Sciatic nerve (tissue), 2 donors: ENCODE data around the gene SLC38A8. TPM values are rescaled to one million over a fixed set of nuclear protein-coding genes. Genes with fewer than 3 reads are reported as not detected.

Experiments used
- ATAC-seq: fragments of 200-7000 bp; cut with Tn5 transposase; one replicate; pipeline ENCODE4 v1.9.1; 2020; ENCODE audit warnings: mild to moderate bottlenecking, moderate library complexity
- DNase-seq: peaks from one replicate; pipeline ENCODE4 v3.0.0-alpha.2; 2020; ENCODE audit warnings: low spot score
- intact Hi-C: fragments of 100-400 bp; cut with DNase I; formaldehyde crosslinking; loops from one replicate; pipeline ENCODE4 v1.14.2; 2022
- total RNA-seq: library from RNA; stranded (reverse); fragmentation: NEBNext Ultra II Directional; extraction: Animal tissue kit (Norgen Biotek cat#: 25700); gene quantifications from one replicate; pipeline ENCODE4 v1.2.1, GENCODE V29; 2021
- donor health status: DM: no; HTN: no; CAD: no.
- donor health status: DM: no; HTN: no; CAD: no.

The SLC38A8 gene
- total RNA-seq, 1 donor from 2014 or later = not detected

DNA sequence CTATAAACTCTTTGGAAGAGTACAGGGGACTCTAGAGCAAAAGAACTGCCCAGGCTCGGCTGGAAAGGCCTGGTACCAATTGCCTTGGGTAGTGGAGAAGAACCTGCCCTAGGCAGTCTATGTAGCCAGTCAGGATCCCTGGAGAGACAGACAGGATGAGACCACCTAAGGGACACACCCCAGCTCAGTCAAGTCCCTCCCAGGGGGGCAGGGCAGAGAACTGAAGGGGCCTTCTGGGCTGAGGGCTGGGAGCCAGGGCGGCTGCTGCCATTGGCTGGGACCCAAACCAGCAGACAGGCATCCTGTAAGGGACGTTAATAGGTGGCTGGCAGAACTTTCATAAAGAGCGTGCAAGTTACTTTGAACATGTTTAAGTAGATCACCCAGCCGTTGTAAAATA is 12.8 kb upstream of the SLC38A8 start:
- ATAC-seq = peak; percentile 49
- peak; percentile 52 for DNase-seq
- intact Hi-C loops = no loop called here

DNA sequence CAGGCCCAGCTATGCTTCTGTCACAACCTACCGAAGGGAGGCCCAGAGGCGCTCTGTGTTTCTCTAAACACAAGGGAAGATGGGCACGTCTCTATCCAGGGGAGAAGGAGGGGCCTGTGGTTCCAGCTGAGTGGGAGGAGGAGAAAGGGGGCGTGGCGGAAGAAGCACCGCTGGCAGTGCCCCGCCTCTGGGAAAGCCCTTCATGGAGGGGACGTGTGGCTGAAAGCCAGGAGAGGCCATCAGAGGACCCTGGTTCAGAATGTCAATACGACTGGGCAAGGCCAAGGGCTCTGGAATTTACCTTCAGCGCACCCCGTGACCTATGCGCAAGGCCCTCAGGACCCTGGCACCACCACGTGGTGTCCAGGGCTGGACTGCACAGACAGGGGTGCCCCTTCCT is 12.3 kb upstream of the SLC38A8 start:
- DNase-seq = peak; percentile 37
- intact Hi-C loops = loop anchor here (5.0 kb wide), 1 partner anchor 88 kb away; the partner anchor contains the start of gene NECAB2
- peak; percentile 42 for ATAC-seq

DNA sequence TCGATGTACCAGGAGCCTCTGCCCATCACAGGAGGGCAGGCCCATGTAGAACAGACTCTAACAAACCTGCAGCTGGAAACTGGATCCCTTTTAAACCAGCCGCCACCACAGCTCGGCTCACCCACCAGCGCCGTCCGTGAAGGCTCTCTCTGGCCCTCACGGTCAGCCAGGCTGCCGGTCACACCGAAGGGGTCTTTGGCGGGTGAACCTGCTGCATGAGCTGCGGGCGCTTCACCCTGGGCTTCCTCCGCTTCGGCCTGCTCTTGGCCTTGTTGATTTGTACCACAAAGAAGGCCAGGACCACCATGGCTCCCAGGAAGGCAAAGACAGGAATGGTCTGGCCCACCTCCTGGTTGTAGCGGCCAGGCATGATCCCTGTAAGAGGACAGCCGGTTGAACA is 11.7 kb upstream of the SLC38A8 start:
- intact Hi-C loops = loop anchor here (5.0 kb wide), 1 partner anchor 87 kb away; the partner anchor contains the start of gene NECAB2
- no peak for ATAC-seq
- peak; percentile 47 for DNase-seq

DNA sequence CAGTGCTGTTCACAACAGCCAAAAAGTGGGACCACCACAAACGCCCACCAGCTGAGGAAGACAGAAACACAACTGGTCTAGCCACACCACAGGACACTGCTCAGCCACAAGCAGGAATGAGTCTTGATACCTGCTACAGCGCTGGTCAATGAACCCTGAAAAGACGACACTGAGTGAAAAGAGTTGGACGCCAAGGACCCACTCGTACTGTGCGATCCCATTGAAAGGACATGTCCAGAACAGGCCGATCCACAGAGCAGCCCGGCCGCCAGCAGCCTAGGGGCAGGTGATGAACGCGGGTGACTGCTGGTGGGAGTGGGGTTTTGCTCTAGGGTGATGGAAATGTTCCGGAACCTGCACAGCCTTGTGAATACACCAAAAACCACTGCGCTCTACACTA is 10.6 kb upstream of the SLC38A8 start:
- ATAC-seq = no peak
- intact Hi-C loops = loop anchor here (5.0 kb wide), 1 partner anchor 86 kb away; the partner anchor contains the start of gene NECAB2
- DNase-seq = peak; percentile 51

DNA sequence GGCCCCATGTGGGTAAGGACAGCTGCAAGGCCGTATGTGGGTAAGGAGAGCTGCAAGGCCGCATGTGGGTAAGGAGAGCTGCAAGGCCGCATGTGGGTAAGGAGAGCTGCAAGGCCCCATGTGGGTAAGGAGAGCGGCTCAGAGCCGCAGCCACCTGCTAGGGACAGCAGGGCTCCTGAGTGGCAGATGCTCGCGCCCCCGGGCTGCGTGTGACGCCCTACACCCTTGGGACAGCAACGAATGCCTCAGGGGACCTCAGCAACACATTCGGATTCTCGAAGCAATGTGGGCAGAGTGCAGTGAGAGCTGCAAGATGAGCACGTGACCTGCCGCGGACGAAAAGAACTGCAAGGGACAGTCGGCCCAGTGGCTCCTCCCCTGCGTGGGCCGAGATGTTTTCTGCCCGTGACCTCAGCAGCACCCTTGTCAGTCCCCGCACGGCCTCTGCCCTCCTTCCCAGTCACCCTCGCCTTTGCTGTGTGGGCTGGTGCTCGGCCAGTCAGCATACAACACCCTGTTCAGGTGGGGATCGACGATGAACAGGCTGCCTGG is 9.6 kb upstream of the SLC38A8 start:
- no peak for ATAC-seq
- intact Hi-C loops = loop anchor here (5.0 kb wide), 1 partner anchor 85 kb away; the partner anchor contains the start of gene NECAB2
- DNase-seq = peak; percentile 45

DNA sequence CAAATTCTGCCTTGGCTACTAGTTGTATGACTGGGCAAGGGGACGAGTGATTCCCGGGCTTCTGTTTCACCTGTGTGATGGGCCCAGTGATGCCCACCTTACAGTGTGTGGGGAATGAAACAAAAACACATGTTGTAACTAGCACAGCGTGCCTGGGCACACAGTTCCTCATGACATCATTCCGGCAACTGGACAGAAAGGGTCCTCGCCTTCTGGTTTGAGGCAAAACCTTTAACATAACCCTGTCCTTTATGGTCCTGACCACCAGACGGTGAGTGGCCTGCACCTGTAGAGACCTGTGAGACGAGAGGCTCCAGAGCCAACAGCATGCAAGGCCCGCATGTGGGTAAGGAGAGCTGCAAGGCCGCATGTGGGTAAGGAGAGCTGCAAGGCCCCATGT is 7.7 kb upstream of the SLC38A8 start:
- intact Hi-C loops = loop anchor here (5.0 kb wide), 1 partner anchor 83 kb away; the partner anchor contains the start of gene NECAB2
- ATAC-seq = no peak
- no peak for DNase-seq

DNA sequence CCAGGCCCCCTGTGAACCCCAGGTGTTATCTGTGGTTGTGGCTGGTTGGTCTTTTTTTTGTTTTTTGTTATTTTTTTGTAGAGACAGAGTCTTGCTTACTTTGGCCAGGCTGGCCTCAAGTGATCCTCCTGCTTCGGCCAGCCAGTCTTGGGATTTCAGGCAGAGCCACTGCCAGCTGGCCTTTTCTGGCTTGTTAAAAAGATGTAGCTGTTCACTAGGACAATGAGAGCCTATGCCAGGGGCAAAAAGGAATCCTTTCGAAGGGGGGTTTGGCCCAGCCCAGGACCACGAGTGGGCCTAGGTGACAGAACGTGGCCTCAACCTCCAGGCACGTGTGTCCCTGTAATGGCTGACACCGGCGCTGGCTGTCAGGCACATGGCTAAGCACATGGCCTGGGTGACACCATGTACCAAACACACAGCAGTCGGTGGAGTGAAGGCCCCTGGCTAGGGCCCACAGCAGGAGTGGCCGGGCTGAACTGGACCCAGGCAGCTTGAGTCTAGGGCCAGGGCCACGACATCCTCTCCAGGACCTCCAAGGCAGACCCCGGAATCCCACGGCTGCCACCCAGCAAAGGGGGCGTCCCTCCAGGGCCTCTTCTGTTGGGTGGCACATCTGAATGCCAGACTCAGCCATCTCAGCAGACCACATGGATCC is 6.9 kb upstream of the SLC38A8 start:
- no peak for DNase-seq
- intact Hi-C loops = loop anchor here (5.0 kb wide), 1 partner anchor 82 kb away; the partner anchor contains the start of gene NECAB2
- ATAC-seq = peak; percentile 68

- DNase-seq (no peak), ATAC-seq (no peak)
- intact Hi-C loops = no loop called here
These were observed 6.3 kb upstream of the SLC38A8 start for GRCh38 chr16:84048871-84049270.

DNA sequence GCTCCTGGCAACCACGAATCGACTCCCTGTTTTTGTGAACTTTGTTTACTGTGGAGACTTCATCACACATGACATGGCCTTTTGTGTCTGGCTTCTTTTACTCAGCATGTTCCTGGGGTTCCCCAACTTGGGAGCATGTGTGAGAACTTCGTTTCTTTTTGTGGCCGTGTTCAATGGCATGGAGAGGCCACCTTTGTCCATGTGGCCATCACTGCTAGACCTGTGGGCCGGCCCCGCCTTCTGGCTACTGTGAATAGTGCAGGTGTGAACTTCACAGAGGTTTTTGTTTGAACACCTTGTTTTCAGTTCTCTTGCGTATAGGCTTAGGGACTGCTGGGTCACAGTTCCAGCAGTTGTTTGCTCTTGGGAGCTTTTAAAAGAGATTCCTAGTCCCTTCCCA is 5.7 kb upstream of the SLC38A8 start:
- intact Hi-C loops = no loop called here

DNA sequence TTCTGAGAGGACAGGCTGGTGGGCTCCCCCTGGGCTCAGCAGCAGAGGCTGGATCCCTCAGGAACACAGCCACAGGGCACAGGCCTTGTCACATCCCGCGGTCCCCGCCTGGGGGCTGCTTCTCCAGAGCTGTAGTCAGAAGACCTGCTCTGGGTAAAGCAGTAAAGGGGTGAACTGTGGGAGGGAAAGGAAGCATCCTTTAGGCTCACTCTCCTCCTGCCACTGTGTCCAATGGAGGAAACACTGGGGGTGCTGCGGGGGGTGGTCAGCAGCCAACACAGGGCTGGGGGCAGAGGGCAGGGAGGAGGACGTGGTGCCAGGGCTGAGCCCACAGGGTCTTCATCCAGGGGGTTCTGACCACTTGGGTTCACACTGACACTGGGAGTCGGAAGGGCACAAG is 5.0 kb upstream of the SLC38A8 start:
- intact Hi-C loops = no loop called here
- no peak for DNase-seq
- no peak for ATAC-seq

More for the DNA sequence above, 5.7 kb upstream of the SLC38A8 start:
- no peak for DNase-seq
- ATAC-seq = no peak

DNA sequence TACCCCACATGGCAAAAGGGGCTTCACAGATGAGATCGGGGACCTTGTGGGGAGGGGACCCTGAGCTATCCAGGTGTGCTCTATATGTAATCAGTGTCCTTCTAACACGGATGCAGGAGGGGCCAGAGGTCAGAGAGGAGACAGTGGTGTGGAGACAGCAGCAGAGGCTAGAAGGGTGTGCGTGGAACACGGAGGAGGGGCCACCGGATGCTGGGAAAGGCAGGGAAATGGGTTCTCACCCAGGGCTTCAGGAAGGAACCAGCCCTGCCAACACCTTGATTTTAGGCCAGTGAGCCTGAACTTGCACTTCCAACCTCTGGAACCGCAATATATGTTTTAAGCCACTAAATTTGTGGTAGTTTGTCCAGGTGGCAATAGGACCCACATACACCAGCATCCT is 4.6 kb upstream of the SLC38A8 start:
- DNase-seq (no peak), ATAC-seq (no peak)
- intact Hi-C loops = no loop called here

DNA sequence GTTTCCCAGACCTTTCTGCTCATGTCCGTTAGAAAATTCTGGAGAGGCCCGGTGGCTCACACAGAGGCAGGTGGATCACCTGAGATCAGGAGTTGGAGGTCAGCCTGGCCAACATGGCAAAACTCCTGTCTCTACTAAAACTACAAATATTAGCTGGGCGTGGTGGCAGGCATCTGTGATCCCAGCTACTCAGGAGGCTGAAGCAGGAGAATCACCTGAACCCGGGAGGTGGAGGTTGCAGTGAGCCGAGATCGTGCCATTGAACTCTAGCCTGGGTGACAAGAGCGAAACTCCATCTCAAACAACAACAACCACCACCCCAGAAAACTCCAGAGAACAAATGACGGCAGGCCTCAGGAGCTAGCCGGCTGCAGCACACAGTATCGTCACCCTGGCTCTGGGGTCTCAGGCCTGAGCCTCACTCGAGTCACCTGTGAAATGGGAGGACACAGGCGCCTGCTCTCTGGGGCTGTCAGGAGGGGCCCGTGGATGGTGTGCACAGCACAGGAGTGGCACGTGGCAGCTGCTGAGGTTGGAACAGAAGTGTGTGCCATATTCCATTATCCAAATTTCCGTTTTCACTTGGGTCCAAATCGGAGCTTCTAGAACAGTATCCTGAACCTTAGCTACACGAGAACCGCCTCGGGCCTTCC is 3.3 kb upstream of the SLC38A8 start:
- intact Hi-C loops = no loop called here
- DNase-seq (no peak), ATAC-seq (no peak)

DNA sequence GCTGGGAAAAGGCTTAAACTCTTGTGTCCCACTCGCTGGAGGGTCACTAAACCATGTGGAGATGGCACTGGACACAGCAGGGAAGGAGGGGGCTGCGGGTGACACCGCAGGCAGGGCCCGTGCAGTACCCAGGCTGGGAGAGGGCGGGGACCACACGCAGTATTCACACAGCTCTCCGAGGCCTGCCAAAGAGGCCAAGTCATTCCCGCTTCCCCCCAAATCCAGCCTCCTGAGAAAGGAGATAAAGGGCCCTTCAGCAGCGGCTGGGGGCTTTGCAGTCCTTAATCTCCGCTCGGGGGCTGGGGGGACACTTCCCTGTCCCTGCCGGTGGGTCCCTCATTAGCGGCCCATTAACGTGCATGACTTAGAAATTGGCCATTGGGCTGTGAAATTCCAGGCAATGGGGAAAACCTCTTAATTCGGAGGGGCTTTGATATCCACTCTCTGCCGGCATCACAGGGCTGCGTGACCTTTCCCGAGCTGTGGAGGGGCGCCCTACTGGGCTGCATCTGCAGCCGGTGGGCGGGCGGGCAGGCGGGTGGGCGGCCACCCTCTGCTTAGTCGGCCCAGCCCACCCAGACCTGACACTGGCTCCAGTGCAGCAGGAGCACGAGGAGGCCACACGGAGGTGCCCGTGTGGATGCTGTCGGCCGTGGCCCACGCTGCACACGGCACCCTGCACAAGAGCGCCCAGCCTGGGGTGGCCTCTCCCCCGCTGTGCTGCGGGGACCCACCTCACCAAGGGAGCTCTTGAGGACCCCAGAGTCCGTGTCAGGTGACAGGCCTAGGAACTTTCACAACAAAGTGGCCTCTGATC is 2.6 kb upstream of the SLC38A8 start:
- ATAC-seq = no peak

GRCh38 chr16:84044118-84044488 is 1.5 kb upstream of the SLC38A8 start:
- ATAC-seq (no peak), DNase-seq (no peak)
- intact Hi-C loops = no loop called here

More for the DNA sequence above, 2.6 kb upstream of the SLC38A8 start:
- DNase-seq = no peak
- intact Hi-C loops = no loop called here

DNA sequence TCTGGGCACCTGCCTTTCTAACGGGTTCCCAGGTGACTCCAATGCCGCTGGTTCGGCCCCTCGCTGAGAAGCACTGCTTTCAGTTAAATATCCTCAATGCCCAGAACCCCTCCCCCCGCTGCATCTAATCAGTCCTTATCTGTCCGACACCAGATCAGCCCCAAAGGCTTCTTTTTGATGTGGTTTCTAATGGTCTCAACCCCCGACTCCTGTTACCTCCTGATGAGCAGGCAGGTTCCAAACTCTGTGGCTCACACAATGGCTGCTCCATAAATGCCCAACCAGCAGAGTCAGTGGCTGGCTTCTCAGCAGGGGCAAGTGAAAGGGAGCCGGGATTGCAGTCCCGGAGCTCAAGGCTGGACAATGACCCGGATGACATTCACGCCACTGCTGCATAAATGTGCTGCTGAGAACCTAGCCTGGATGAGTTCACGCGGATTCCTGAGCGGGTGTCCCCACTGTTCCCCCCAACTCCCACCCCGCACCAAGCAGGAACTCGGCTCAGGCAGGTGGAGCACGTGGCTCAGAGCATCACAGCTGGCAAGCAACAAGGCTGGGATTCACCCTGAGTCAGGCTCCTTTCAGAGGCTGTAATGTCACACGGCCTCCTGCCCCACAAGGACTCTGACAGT is 1.0 kb upstream of the SLC38A8 start:
- intact Hi-C loops = no loop called here
- ATAC-seq (no peak), DNase-seq (no peak)

GRCh38 chr16:84042879-84043485 is 387 bp upstream of the SLC38A8 start:
- intact Hi-C loops = no loop called here
- no peak for DNase-seq
- ATAC-seq = no peak

- ATAC-seq = no peak
- intact Hi-C loops = no loop called here
- DNase-seq = no peak
These were observed 714 bp downstream of the SLC38A8 start for GRCh38 chr16:84041881-84042280.
